Measurements from ENCODE around the gene POU4F3.
"Not testable (repeated sequence)": the region's sequence is repeated elsewhere in the genome, so short reads cannot be mapped to it uniquely, and the experiment has no call there.

POU4F3 gene

GRCh38 chr5:146338774-146339714, at the start of gene POU4F3:
Gene POU4F3, plus strand, starts transcription at chr5:146338839. Its CDS starts 274 bp downstream, at chr5:146339113.
- H3K4me1 ChIP-seq (ENCODE audit: control insufficient read depth in 1 of 2, insufficient read depth in 1 of 2, low read depth in 1 of 2, low read length in 1 of 2) = no peaks in the 10 kb centered on the region
- TF ChIP-seq CTCF (IDR thresholded peaks at IDR 0.05) = no peak
- H3K27me3 ChIP-seq = peaks cover 100% of the 10 kb centered on the region
- no peak within 1 kb of the TSS for H3K27ac ChIP-seq
- no peaks in the 10 kb centered on the region for H3K9me3 ChIP-seq
- no peak within 1 kb of the TSS for H3K4me3 ChIP-seq (ENCODE audit: low read depth in 1 of 2, low read length in 1 of 2)
- no peaks in the 10 kb centered on the region for H3K36me3 ChIP-seq

- no peak for TF ChIP-seq CTCF (IDR thresholded peaks at IDR 0.05)
- H3K4me3 ChIP-seq (ENCODE audit: low read depth in 1 of 2, low read length in 1 of 2) = no peak overlapping the region
Observed at GRCh38 chr5:146290318-146290717, 48.3 kb upstream of the POU4F3 start.

DNA sequence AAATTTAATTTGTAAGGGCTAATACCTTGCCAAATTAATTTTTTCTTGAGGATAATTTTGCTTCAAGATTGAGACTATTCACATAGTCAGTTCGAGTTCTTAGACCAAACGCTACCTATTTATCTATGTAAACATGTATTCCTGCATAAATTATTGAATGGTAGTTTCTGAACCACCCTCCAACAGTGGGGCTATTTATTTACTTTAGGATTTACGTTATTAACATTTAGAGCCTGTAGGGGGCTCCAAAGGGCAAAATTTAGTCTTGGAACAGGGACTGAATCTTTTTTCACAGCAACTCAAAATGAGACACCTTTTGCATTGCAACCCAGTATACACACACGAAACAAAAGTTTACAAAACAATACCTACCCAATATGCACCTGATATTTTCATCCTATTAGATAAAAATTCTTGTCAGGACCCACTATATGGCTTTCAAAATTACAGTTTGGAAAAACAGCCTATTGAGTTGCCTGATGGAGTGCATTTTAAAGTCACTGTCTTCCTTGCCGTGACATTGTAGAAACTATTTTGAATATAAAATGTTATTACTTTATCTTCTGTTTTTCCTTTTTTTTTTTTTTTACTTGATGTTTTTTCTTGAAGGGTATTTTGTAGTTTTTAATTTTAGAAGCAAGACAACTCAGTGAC, 47.1 kb upstream of the POU4F3 start:
- Histone ChIP-seq H3K27ac (no peak overlapping the region), H3K4me1 (ENCODE audit: control insufficient read depth in 1 of 2, insufficient read depth in 1 of 2, low read depth in 1 of 2, low read length in 1 of 2) (no peaks in the 10 kb centered on the region), H3K36me3 (peaks cover 19% of the 10 kb centered on the region), H3K27me3 (no peaks in the 10 kb centered on the region), H3K9me3 (no peaks in the 10 kb centered on the region), H3K4me3 (ENCODE audit: low read depth in 1 of 2, low read length in 1 of 2) (no peak overlapping the region)
- no peak for TF ChIP-seq CTCF (IDR thresholded peaks at IDR 0.05)

More at GRCh38 chr5:146290318-146290717, 48.3 kb upstream of the POU4F3 start:
- Histone ChIP-seq H3K9me3 (no peaks in the 10 kb centered on the region), H3K4me1 (ENCODE audit: control insufficient read depth in 1 of 2, insufficient read depth in 1 of 2, low read depth in 1 of 2, low read length in 1 of 2) (no peaks in the 10 kb centered on the region), H3K27me3 (no peaks in the 10 kb centered on the region), H3K36me3 (peaks cover 28% of the 10 kb centered on the region), H3K27ac (no peak overlapping the region)

DNA sequence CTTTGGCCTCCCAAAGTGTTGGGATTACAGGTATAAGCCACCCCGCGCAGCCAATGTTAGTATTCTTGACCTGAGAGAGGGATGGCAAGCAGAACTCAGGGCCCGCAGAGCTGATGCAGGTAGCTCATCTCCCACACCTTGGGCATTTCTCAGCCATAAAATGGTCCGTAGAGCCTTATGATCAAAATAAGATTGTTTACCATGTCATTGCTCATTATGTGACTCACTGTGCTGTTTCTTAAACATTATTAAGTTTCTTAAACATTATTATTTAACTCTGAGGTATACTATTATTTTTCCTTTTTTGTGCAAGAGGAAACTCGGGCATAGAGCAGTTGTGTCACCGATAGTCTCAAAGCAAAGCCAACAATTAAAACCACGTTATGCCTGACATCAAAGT, 42.4 kb upstream of the POU4F3 start:
- no peak for TF ChIP-seq CTCF (IDR thresholded peaks at IDR 0.05)
- Histone ChIP-seq H3K27ac (no peak overlapping the region), H3K4me1 (ENCODE audit: control insufficient read depth in 1 of 2, insufficient read depth in 1 of 2, low read depth in 1 of 2, low read length in 1 of 2) (no peaks in the 10 kb centered on the region), H3K4me3 (ENCODE audit: low read depth in 1 of 2, low read length in 1 of 2) (no peak overlapping the region), H3K9me3 (no peaks in the 10 kb centered on the region), H3K36me3 (no peaks in the 10 kb centered on the region), H3K27me3 (peaks cover 33% of the 10 kb centered on the region)

GRCh38 chr5:146298920-146299319, 39.7 kb upstream of the POU4F3 start:
- not testable (repeated sequence) for H3K36me3 ChIP-seq; H3K4me1 ChIP-seq (ENCODE audit: control insufficient read depth in 1 of 2, insufficient read depth in 1 of 2, low read depth in 1 of 2, low read length in 1 of 2); H3K27ac ChIP-seq; H3K4me3 ChIP-seq (ENCODE audit: low read depth in 1 of 2, low read length in 1 of 2); H3K9me3 ChIP-seq
- H3K27me3 ChIP-seq = peaks cover 59% of the 10 kb centered on the region

GRCh38 chr5:146301626-146302025, 37.0 kb upstream of the POU4F3 start:
- no peaks in the 10 kb centered on the region for H3K36me3 ChIP-seq
- H3K27me3 ChIP-seq = peaks cover 81% of the 10 kb centered on the region
- no peak for TF ChIP-seq CTCF (IDR thresholded peaks at IDR 0.05)
- no peak overlapping the region for H3K4me3 ChIP-seq (ENCODE audit: low read depth in 1 of 2, low read length in 1 of 2)
- no peak overlapping the region for H3K27ac ChIP-seq
- no peaks in the 10 kb centered on the region for H3K4me1 ChIP-seq (ENCODE audit: control insufficient read depth in 1 of 2, insufficient read depth in 1 of 2, low read depth in 1 of 2, low read length in 1 of 2)
- H3K9me3 ChIP-seq = no peaks in the 10 kb centered on the region

Measured in neutrophil (primary cell).